ENCODE data around the gene RHOH. TPM values are rescaled to one million over a fixed set of nuclear protein-coding genes. Genes with fewer than 3 reads are reported as not detected.

The RHOH gene
- total RNA-seq, 1 donor: not detected

DNA sequence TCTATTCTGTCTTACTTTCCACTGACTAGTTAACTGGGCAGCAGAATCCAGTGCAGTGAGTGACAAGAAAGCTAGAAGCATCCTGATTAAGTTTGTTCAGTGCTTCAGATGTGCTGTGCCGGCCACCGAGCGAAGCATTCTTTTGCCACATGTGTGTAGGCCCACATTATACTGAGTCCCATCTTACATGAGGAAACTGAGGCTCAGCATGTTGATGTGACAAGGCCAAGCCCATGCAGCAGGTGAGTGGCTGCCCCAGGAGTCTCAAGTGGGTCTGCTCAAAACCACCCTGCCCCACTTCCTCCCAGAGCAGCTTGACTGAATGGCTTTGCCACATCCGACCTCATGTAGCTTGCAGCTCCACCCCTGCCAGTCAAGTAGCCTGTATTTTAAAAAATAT is 50.5 kb downstream of the RHOH start:
- no peak for DNase-seq (ENCODE audit: low read depth)
- TF ChIP-seq CTCF (IDR thresholded peaks at IDR 0.05; ENCODE audit: insufficient read depth, low read length): no peak
- H3K4me3 ChIP-seq (ENCODE audit: low read depth, low read length): no peak overlapping the region

DNA sequence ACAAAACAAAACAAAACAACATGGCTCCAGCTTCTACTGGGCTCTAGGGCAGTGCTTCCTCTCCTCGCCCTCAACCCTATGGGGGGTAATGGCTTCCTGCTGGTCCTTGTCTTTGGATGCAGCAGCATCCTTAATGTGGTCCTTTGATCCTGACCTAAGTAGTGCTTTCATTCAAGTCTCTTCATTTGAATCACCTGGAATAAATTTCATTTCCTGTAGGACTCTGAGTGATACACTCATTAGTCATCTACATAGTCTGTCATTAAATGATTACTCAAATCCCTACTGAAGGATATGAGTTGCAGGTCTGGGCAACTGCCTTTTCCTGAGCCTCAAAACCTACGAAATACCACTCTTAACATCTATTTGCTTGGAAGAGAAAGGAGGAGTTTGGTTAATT is 54.5 kb downstream of the RHOH start:
- TF ChIP-seq CTCF (IDR thresholded peaks at IDR 0.05; ENCODE audit: insufficient read depth, low read length): no peak
- no peak overlapping the region for H3K4me3 ChIP-seq (ENCODE audit: low read depth, low read length)
- DNase-seq (ENCODE audit: low read depth): no peak

DNA sequence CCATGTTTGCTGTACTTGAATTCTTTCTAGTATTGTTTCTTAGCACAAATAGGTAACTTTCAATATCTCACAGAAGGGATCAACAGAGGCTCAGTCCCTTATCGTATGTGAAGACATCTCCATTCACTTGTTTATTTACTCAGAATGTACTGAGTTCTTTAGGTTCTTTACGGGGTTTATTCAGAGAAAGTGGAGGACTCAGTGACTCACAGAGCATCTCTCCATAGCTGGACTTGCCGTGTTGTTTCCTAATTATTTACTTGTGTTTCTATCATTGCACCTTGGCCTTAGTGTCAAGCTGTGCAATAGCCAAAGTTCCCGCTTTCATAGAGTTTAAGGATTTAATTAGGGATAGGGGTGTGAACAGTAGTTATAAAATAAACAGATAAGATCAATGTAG is 57.1 kb downstream of the RHOH start:
- DNase-seq (ENCODE audit: low read depth): no peak
- no peak overlapping the region for H3K4me3 ChIP-seq (ENCODE audit: low read depth, low read length)
- no peak for TF ChIP-seq CTCF (IDR thresholded peaks at IDR 0.05; ENCODE audit: insufficient read depth, low read length)

GRCh38 chr4:40254608-40255392 is 58.0 kb downstream of the RHOH start:
- no peak for TF ChIP-seq CTCF (IDR thresholded peaks at IDR 0.05; ENCODE audit: insufficient read depth, low read length)

GRCh38 chr4:40255393-40256281 is 58.8 kb downstream of the RHOH start:
- no peak for TF ChIP-seq CTCF (IDR thresholded peaks at IDR 0.05; ENCODE audit: insufficient read depth, low read length)
- DNase-seq (ENCODE audit: low read depth): peak; percentile 96
- H3K4me3 ChIP-seq (ENCODE audit: low read depth, low read length): no peak overlapping the region

More at GRCh38 chr4:40254608-40255392, 58.0 kb downstream of the RHOH start:
- peak; percentile 36 for DNase-seq (ENCODE audit: low read depth)
- no peak overlapping the region for H3K4me3 ChIP-seq (ENCODE audit: low read depth, low read length)

DNA sequence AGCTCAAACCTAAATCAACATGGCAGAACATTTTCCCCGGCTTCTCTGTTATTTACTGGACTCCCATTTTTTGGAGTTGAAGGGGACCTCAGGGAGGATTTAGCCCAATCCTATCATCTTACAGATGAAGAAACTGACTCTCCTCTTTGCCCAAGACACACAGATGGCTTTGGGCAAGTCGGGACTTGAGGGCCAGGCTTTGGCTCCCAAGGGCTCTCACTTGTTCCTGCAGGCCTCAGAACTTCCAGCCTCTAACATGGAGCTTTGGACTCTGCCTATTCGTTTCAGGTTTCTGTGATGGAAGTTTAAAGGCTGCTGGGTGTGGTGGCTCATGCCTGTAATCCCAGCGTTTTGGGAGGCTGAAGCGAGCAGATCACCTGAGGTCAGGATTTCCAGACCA is 59.5 kb downstream of the RHOH start:
- no peak for TF ChIP-seq CTCF (IDR thresholded peaks at IDR 0.05; ENCODE audit: insufficient read depth, low read length)
- DNase-seq (ENCODE audit: low read depth): no peak
- H3K4me3 ChIP-seq (ENCODE audit: low read depth, low read length): no peak overlapping the region

Measured in fibroblast of the aortic adventitia (primary cell).